Endothelial cell of umbilical vein (primary cell): Measurements from ENCODE around the gene CTIF. TPM values are rescaled to one million over a fixed set of nuclear protein-coding genes. Genes with fewer than 3 reads are reported as not detected.

Source experiments
- BruUV-seq: library from RNA; stranded (reverse); fragments of 400-500 nt; replicated peaks from 2 replicates; lab custom pipeline; 2021; lab: Mats Ljungman, UMichigan
- CTCF ChIA-PET: fragments of 300-600, 350-600 bp; sonication (Branson Sonifier 250); formaldehyde crosslinking; loops from one replicate; lab custom pipeline; 2021; ENCODE audit warnings: antibody characterized with exemption, inconsistent platforms; lab: Charles Lee
- POLR2A ChIA-PET: fragments of 300-600, 350-600 bp; sonication (Branson Sonifier 250); formaldehyde crosslinking; loops from one replicate; lab custom pipeline; 2021; ENCODE audit warnings: antibody characterized with exemption, inconsistent platforms; lab: Charles Lee
- DNase-seq: peaks from one replicate; pipeline ENCODE4 v3.0.0-alpha.2; 2011; ENCODE audit warnings: low read depth, low spot score
- FAIRE-seq: peaks from 2 replicates; lab custom pipeline; 2011; peaks lifted over from hg19 to GRCh38; lab: Jason Lieb, UNC
- H2AFZ ChIP-seq: 2 replicates; pipeline ENCODE4 v1.6.0; 2012; ENCODE audit warnings: low read depth, low read length, control low read depth, inconsistent platforms
- H3K27ac ChIP-seq: 2 replicates; pipeline ENCODE4 v1.5.1; 2011; ENCODE audit warnings: low read depth, mild to moderate bottlenecking, control low read depth, low read length, moderate library complexity; ENCODE audit not compliant: insufficient read depth
- H3K27me3 ChIP-seq, 2 experiments: 2 replicates each; pipeline versions ENCODE4 v1.6.0 to v1.6.1; 2011; ENCODE audit warnings: low read length in 2 of 2, mixed read lengths in 1 of 2; ENCODE audit not compliant: control insufficient read depth in 2 of 2, insufficient read depth in 2 of 2
- H3K36me3 ChIP-seq, 2 experiments: 2 replicates in 1 of 2; 3 replicates in 1 of 2; pipeline ENCODE4 v1.5.1; 2011; ENCODE audit warnings: low read length in 2 of 2, mild to moderate bottlenecking in 1 of 2, moderate library complexity in 1 of 2; ENCODE audit not compliant: control insufficient read depth in 2 of 2, insufficient read depth in 2 of 2; ENCODE audit errors: extremely low read depth in 1 of 2
- H3K4me1 ChIP-seq: 3 replicates; pipeline ENCODE4 v1.5.1; 2011; ENCODE audit warnings: mild to moderate bottlenecking, low read length; ENCODE audit not compliant: control insufficient read depth, insufficient read depth; ENCODE audit errors: extremely low read depth
- H3K4me2 ChIP-seq: 2 replicates; pipeline ENCODE4 v1.6.1; 2011; ENCODE audit warnings: low read length, control low read depth, mixed read lengths; ENCODE audit not compliant: insufficient read depth
- H3K4me3 ChIP-seq, 3 experiments: fragments of 200-600 bp in 1 of 3; sonication (generic), shearing (Covaris generic) in 1 of 3; replicated peaks in 1 of 3; 2 replicates each; pipeline ENCODE4 v1.5.1; 2011 to 2016; ENCODE audit warnings: control low read depth in 3 of 3, low read length in 3 of 3, mild to moderate bottlenecking in 2 of 3, inconsistent platforms in 1 of 3, low read depth in 1 of 3, moderate library complexity in 1 of 3; ENCODE audit not compliant: insufficient read depth in 1 of 3
- H3K79me2 ChIP-seq: 2 replicates; pipeline ENCODE4 v1.6.0; 2012; ENCODE audit warnings: low read length, inconsistent platforms; ENCODE audit not compliant: control insufficient read depth, insufficient read depth
- H3K9ac ChIP-seq: replicated peaks from 2 replicates; pipeline ENCODE3; 2011; ENCODE audit warnings: low read length, control low read depth; ENCODE audit not compliant: insufficient read depth; ENCODE audit errors: extremely low read depth
- H3K9me1 ChIP-seq: replicated peaks from 3 replicates; pipeline ENCODE4 v1.6.0; 2011; ENCODE audit warnings: mild to moderate bottlenecking, low read length; ENCODE audit not compliant: control insufficient read depth, insufficient read depth; ENCODE audit errors: extremely low read depth
- H3K9me3 ChIP-seq: replicated peaks from 2 replicates; pipeline ENCODE4 v1.5.1; 2012; ENCODE audit warnings: low read length, inconsistent platforms; ENCODE audit not compliant: control insufficient read depth, insufficient read depth
- H4K20me1 ChIP-seq: replicated peaks from 2 replicates; pipeline ENCODE3; 2011; ENCODE audit warnings: mild to moderate bottlenecking, low read length; ENCODE audit not compliant: control insufficient read depth, insufficient read depth; ENCODE audit errors: extremely low read depth
- EZH2 ChIP-seq: IDR thresholded peaks from 2 replicates; pipeline ENCODE4 v1.6.1; 2012; ENCODE audit warnings: borderline replicate concordance, low read depth, mild to moderate bottlenecking, moderate library complexity, low read length, inconsistent platforms; ENCODE audit not compliant: severe bottlenecking
- FOS ChIP-seq: IDR thresholded peaks from 2 replicates; pipeline ENCODE4 v1.6.1; 2011; ENCODE audit warnings: mild to moderate bottlenecking, low read length, moderate library complexity, borderline replicate concordance; ENCODE audit not compliant: insufficient read depth
- GATA2 ChIP-seq: IDR thresholded peaks from 2 replicates; pipeline ENCODE4 v1.7.0; 2011; ENCODE audit warnings: low read depth, mild to moderate bottlenecking, moderate library complexity, mixed read lengths, low read length; ENCODE audit not compliant: insufficient read length, insufficient read depth
- JUN ChIP-seq: IDR thresholded peaks from 2 replicates; pipeline ENCODE4 v1.6.1; 2011; ENCODE audit warnings: borderline replicate concordance, low read depth; ENCODE audit not compliant: insufficient read length, insufficient read depth
- MYC ChIP-seq: IDR thresholded peaks from one replicate; pipeline ENCODE4 v1.6.1; 2011; ENCODE audit warnings: mild to moderate bottlenecking, low read depth, low read length
- POLR2A ChIP-seq: IDR thresholded peaks from 2 replicates; pipeline ENCODE4 v1.6.1; 2012; ENCODE audit warnings: low read depth, mild to moderate bottlenecking, control low read depth, low read length
- POLR2AphosphoS5 ChIP-seq: IDR thresholded peaks from 2 replicates; pipeline ENCODE4 v1.6.1; 2012; ENCODE audit warnings: low read depth, mild to moderate bottlenecking, control low read depth, low read length, moderate library complexity; ENCODE audit not compliant: insufficient read depth
- dilution Hi-C: fragments of 300-500 bp; cut with MboI; formaldehyde crosslinking; loops from one replicate; pipeline ENCODE4 v1.15.0; 2019; ENCODE audit warnings: low sequenced_read_pairs; ENCODE audit not compliant: extremely low pct_ligation_motif_present
- intact Hi-C: fragments of 100-400 bp; cut with micrococcal nuclease; formaldehyde crosslinking; loops from one replicate; pipeline ENCODE4 v1.10.0; 2022
- polyA plus RNA-seq, 4 experiments: library from polyadenylated mRNA; depleted of rRNA in 3 of 4; stranded (reverse) in 3 of 4; unstranded in 1 of 4; fragments of >200 nt; gene quantifications; 2 replicates each; pipeline versions ENCODE4 v1.2.1 to v1.2.3, GENCODE V29; 2011 to 2012; ENCODE audit warnings: missing spikeins in 1 of 4
- total RNA-seq: library from RNA; stranded (reverse); gene quantifications from 2 replicates; pipeline ENCODE4 v1.2.3, GENCODE V29; 2021
- TF ChIP-seq, protein P1 (sequence below), 2 donors: IDR thresholded peaks; 1 replicate in 1 of 2; 2 replicates in 1 of 2; pipeline ENCODE4 v1.5.1; 2011; ENCODE audit warnings: low read length in 2 of 2, mild to moderate bottlenecking in 2 of 2, moderate library complexity in 2 of 2, control low read depth in 1 of 2, inconsistent platforms in 1 of 2, low read depth in 1 of 2; ENCODE audit not compliant: insufficient read depth in 1 of 2; ENCODE audit errors: extremely low read depth in 1 of 2
- TF ChIP-seq, protein P2 (sequence below): IDR thresholded peaks from 2 replicates; pipeline ENCODE4 v1.6.1; 2011; ENCODE audit not compliant: insufficient read depth, insufficient read length

The CTIF gene
- total and polyA plus RNA-seq, 2 donors (not counting 3 experiments of a cell fraction or from before 2014, with no cell fraction given): 20.9 to 57.7 TPM

DNA sequence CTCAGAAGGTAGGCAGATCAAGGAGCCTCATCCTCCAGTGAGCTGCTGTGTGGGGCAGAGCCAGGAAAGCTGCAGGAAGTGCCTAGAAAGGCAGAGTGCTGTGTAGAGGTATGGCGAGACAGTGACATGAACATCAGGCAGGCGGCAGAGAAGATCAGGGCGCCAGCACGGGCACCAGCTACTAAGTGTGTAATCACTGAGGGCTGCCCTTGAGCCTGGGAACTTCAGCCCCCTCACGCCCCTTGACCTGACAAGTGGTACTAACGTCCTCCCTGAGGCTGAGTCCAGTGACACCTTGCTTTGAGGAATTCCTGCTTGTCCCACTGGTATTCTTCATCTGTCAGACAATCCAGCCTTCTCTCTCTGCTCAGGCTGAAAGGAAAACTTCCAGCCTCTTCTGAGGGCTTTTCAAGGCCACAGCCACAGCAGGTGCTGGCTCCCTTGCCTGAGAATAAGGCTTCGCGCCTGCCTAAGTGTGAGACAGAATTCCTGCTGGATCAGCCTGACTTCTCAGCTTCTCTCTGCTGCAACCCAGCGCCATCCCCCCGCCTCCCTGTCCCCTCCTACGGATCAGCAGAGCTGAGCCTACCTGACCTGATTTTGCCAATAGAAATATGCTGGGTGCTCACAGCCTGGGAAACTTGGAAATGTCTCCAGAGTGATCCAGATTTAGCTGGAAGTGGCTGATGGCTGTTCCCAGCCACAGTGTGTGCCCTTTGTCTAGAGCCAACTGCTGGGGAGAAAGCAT, 263.9 kb downstream of the CTIF start:
- CTCF ChIA-PET: interaction anchor here (1.5 kb wide), 1 partner anchor 7 kb away, joined by 3 read pairs; no protein-coding TSS in a partner anchor

More for the DNA sequence above, 263.9 kb downstream of the CTIF start:
- TF ChIP-seq GATA2 (no peak), JUN (no peak), MYC (no peak), EZH2 (no peak), FOS (no peak), POLR2A (no peak), POLR2AphosphoS5 (no peak)
- TF ChIP-seq, protein P1, sequence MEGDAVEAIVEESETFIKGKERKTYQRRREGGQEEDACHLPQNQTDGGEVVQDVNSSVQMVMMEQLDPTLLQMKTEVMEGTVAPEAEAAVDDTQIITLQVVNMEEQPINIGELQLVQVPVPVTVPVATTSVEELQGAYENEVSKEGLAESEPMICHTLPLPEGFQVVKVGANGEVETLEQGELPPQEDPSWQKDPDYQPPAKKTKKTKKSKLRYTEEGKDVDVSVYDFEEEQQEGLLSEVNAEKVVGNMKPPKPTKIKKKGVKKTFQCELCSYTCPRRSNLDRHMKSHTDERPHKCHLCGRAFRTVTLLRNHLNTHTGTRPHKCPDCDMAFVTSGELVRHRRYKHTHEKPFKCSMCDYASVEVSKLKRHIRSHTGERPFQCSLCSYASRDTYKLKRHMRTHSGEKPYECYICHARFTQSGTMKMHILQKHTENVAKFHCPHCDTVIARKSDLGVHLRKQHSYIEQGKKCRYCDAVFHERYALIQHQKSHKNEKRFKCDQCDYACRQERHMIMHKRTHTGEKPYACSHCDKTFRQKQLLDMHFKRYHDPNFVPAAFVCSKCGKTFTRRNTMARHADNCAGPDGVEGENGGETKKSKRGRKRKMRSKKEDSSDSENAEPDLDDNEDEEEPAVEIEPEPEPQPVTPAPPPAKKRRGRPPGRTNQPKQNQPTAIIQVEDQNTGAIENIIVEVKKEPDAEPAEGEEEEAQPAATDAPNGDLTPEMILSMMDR (IDR thresholded peaks at IDR 0.05; ENCODE audit: extremely low read depth in 1 of 2, insufficient read depth in 1 of 2, low read depth in 1 of 2, low read length in 2 of 2): no peak
- TF ChIP-seq, protein P2, sequence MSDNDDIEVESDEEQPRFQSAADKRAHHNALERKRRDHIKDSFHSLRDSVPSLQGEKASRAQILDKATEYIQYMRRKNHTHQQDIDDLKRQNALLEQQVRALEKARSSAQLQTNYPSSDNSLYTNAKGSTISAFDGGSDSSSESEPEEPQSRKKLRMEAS: no peak
- POLR2A ChIA-PET: no interaction called here
- DNase-seq: no peak
- Histone ChIP-seq H3K79me2 (no peaks in the 10 kb centered on the region), H3K36me3 (peaks cover 0 to 15% of the 10 kb centered on the region in 2 experiments), H3K27ac (no peak overlapping the region), H3K9me1 (no peaks in the 10 kb centered on the region), H3K27me3 (no peaks in the 10 kb centered on the region), H4K20me1 (no peaks in the 10 kb centered on the region), H2AFZ (no peak overlapping the region), H3K9me3 (no peaks in the 10 kb centered on the region), H3K4me1 (no peaks in the 10 kb centered on the region), H3K4me2 (no peak overlapping the region), H3K4me3 (no peak overlapping the region), H3K9ac (no peak overlapping the region)
- intact Hi-C loops (no loop called here), dilution Hi-C loops (no loop called here)
- no peak for FAIRE-seq
- BruUV-seq: no TSS peak
